ENCODE measurements around the gene FITM1.

DNA sequence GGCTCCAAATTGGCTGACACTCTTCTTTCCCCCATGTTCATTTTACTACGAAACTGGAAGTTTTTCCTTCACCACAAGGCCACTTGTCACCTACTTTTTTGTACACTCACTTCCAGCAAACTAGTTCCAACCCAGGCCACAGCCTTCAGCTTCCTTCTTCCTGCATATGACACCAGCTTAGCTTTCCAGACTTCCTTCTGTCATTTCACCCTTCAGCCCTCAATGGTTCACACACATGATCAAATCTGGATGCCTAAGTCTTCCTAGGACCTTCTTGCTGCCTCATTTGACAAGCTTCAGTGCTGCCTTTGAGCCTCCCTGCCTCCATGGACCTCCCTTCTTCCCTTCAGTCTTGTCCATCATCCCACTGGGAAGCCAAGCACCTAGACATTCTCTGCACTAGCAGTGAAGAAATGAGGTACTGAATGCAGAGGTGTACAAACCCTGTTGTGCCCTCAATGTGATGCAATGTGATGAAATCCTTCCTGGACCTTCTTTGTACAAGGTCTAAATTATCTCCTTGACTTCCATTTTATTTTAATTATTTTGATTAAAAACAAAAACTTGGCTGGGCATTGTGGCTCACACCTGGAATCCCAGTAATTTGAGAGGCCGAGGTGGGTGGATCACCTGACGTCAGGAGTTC lies 37.1 kb downstream of the FITM1 start:
- no peak for TF ChIP-seq CTCF (IDR thresholded peaks at IDR 0.05)
- no peak for TF ChIP-seq POLR2A (IDR thresholded peaks at IDR 0.05)
